ENCODE data around the gene PLEKHA4. TPM values are rescaled to one million over a fixed set of nuclear protein-coding genes. Genes with fewer than 3 reads are reported as not detected.
A peak's percentile ranks its signal among the peaks of the same experiment; 100 is the strongest.

The PLEKHA4 gene
- total RNA-seq, 4 donors from 2014 or later: 2.8 to 38.8 (median 5.9) TPM

- TF ChIP-seq CTCF (IDR thresholded peaks at IDR 0.05) (no peak), POLR2A (IDR thresholded peaks at IDR 0.05) (peak; percentile 66 to 91)
- peak overlapping the region in 3 of 4 donors; percentile 57 to 89 (median 76) for H3K27ac ChIP-seq
- no peaks in the 10 kb centered on the region for H3K27me3 ChIP-seq
- DNase-seq: peak in 2 of 3 donors; percentile 86 to 88
- H3K4me1 ChIP-seq: peaks cover 0 to 35% (median 8%) of the 10 kb centered on the region in 4 donors
- H3K4me3 ChIP-seq: peak overlapping the region in 2 of 4 donors; percentile 53 to 54
- H3K9me3 ChIP-seq: no peaks in the 10 kb centered on the region
- no peaks in the 10 kb centered on the region for H3K36me3 ChIP-seq
Observed at GRCh38 chr19:48806818-48807589, 61.4 kb downstream of the PLEKHA4 start.

GRCh38 chr19:48806518-48806817, 61.9 kb downstream of the PLEKHA4 start:
- peak overlapping the region in 1 of 4 donors; percentile 76 for H3K27ac ChIP-seq
- peaks cover 0 to 30% (median 4%) of the 10 kb centered on the region in 4 donors for H3K4me1 ChIP-seq
- no peak for DNase-seq
- H3K27me3 ChIP-seq: no peaks in the 10 kb centered on the region
- no peaks in the 10 kb centered on the region for H3K9me3 ChIP-seq
- no peaks in the 10 kb centered on the region for H3K36me3 ChIP-seq
- TF ChIP-seq CTCF (IDR thresholded peaks at IDR 0.05) (no peak), POLR2A (IDR thresholded peaks at IDR 0.05) (no peak)
- H3K4me3 ChIP-seq: no peak overlapping the region

DNA sequence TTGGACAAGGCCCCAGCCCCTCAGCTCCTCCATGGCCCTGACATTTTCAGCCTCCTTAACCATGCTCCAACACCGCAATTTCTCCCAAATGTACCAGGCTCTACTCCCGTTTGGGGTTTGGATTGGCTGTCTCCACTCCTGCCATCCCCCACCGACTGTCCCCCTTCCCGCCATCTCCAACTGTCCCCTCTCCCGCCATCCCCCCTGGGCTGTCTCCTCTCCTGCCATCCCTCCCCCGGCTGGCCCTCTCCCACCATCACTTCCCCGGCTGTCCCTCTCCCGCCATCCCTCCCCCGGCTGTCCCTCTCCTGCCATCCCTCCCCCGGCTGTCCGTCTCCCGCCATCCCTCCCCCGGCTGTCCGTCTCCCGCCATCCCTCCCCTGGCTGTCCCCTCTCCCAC, 63.0 kb downstream of the PLEKHA4 start:
- no peaks in the 10 kb centered on the region for H3K36me3 ChIP-seq
- no peak overlapping the region for H3K27ac ChIP-seq
- H3K9me3 ChIP-seq: no peaks in the 10 kb centered on the region
- no peak for DNase-seq
- H3K4me3 ChIP-seq: no peak overlapping the region
- no peak for TF ChIP-seq POLR2A (IDR thresholded peaks at IDR 0.05)
- TF ChIP-seq CTCF (IDR thresholded peaks at IDR 0.05): no peak
- H3K27me3 ChIP-seq: no peaks in the 10 kb centered on the region
- peaks cover 0 to 23% (median 3%) of the 10 kb centered on the region in 4 donors for H3K4me1 ChIP-seq

DNA sequence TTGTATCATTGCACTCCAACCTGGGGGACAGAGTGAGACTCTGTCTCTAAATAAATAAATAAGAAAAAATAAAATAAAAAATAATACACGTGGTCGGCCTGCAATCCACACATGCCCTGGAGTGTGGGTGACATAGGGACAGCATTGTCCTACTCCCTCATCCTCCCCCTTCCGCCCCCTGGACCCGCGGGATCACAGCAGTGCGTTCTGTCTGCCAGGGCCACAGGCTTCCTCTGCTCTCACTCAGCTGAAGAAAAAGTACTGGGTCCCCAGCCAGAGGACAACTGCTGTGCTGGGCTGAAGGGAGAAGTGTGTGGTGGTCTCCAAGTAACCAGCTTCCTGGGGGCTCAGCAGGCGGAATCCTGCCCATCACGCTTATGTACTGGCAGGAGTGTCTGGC, 63.9 kb downstream of the PLEKHA4 start:
- Histone ChIP-seq H3K9me3 (no peaks in the 10 kb centered on the region), H3K4me3 (no peak overlapping the region), H3K27me3 (no peaks in the 10 kb centered on the region), H3K36me3 (no peaks in the 10 kb centered on the region), H3K4me1 (peaks cover 0 to 13% (median 0%) of the 10 kb centered on the region in 4 donors), H3K27ac (no peak overlapping the region)
- DNase-seq: no peak
- TF ChIP-seq CTCF (IDR thresholded peaks at IDR 0.05) (no peak), POLR2A (IDR thresholded peaks at IDR 0.05) (no peak)

DNA sequence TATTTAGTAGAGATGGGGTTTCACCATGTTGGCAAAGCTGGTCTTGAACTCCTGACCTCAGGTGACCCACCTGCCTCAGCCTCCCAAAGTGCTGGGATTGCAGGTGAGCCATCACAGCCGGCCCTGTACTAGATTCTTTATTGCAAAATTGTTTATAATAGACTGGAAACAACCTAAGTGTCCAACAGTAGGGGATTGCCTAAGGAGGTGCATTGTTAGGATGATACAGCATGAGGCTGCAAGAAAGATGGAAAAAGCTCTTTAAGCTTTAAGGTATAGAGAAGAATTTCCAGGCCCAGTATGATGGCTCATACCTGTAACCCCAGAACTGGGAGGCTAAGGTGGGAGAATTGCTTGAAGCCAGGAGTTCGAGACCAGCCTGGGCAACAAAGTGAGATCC, 65.8 kb downstream of the PLEKHA4 start:
- Histone ChIP-seq H3K9me3 (no peaks in the 10 kb centered on the region), H3K27ac (no peak overlapping the region), H3K27me3 (no peaks in the 10 kb centered on the region), H3K4me3 (no peak overlapping the region), H3K36me3 (no peaks in the 10 kb centered on the region), H3K4me1 (peaks cover 0 to 3% (median 0%) of the 10 kb centered on the region in 4 donors)
- TF ChIP-seq POLR2A (IDR thresholded peaks at IDR 0.05) (no peak), CTCF (IDR thresholded peaks at IDR 0.05) (no peak)
- DNase-seq: no peak
